GM21526 (cell line): Measurements from ENCODE around the gene DOCK11.
"Not testable (repeated sequence)": the region's sequence is repeated elsewhere in the genome, so short reads cannot be mapped to it uniquely, and the experiment has no call there.

Source experiments
- ATAC-seq: cut with Tn5 transposase; IDR thresholded peaks from one replicate; pipeline ENCODE4 v1.9.1; 2021; ENCODE audit warnings: moderate library complexity; ENCODE audit not compliant: unreplicated experiment, low FRiP score

Gene DOCK11

DNA sequence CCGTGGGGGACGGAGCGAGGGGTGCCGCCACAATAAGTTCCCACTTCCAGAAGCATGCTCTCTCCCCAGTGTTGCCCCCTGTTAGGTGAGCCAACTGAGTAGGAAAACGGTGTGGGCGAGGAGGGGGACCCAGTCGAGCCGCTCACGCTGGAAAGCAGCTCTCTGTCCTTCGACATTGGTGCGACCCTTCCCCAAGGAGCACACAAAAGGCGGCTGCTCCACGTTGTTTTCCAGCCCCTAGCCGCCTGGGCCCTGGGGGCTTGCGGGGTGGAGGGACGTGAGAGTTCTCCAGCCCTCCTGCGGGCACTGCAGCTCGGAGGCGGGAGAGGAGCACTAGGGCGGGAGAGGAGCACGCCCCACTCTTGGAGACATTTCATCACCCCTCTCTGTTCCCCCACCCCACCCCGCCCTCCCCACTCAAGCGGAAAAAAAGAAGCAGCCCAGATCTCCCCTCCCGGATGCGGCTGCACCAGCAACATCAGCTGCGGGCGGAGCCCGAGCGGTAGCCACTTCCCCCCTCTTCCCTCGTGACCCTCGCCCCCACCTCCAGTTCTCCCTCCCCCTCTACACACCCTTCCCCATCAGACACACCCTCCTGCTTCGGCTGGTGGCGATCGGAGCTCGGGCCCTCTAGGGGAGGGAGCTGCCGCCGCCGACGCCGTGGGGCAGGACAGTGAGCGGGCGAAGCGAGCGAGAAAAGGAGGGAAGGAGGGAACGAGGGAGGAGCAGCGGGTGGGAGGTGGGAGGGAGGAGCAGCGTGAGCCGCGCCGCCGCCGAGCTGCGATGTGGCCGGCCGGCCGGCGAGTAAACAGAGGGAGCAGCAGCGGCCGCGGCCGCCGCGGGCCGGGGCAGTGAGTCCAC, at the start of gene DOCK11:
TSS of gene DOCK11 (plus strand) at position 755 of the 861 bp plus-strand sequence. CDS start 157 bp downstream, outside the sequence.
- peak; percentile 48 for ATAC-seq

DNA sequence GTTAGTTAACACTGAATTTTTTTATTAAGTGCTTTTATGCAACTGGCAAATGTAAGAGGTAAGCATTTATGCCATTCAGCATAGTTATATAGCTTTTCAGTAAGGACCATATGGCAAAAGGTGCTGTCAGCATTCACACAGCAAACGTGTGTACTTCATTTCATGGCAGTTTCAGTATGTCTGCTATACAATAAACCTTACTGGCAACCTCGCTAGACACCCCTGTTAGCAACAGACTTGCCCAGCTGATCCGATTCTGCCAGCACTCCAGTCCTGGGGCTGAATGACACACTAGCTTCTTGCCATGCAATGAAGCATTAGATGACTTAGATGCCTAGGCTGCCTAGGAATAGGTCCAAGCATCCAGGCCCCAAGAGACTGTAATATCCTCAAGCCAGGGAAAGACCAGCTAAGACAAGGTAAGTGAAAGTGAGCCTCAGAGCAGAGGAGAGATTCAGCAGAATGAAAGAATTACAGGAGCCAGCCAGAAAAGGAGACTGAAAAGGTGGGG, 47.3 kb upstream of the DOCK11 start:
- no peak for ATAC-seq

DNA sequence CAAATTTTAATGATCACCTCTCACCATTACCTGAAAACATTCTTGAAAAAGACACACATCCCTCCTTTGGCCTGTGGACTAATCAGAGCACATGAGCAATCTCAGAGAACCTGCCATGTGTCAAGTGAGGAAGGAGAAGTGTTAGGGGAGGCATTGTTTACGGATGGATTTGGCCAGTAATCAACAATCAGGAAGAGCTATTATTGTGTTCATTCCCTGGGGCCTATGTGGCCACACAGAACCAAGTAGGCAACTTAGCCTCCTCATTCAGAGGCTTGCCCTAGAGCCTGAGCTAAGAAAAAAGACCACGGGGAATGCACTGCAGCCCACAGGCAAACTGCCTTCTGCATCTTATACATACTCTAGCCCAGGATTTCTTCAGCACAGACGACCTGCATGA, 40.6 kb upstream of the DOCK11 start:
- no peak for ATAC-seq

DNA sequence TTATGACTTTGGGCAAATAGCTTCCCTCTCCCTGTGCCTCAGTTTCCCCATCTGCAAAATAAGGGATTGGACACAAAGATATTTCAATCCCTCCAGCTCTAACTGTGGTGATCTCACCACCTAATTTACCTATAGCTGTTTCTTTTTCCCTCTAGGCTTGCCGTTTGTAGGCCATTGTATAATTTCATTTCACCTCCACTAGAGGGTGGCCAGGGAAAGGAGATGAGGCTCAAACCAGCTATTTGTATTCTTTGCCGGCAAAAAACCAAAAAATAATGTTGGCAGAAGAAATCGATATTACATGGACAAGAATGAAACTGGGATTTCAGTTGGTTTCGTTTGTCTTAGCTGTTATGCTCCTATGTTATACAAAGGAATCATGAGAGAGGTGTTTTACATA, 36.1 kb upstream of the DOCK11 start:
- ATAC-seq = peak; percentile 59

DNA sequence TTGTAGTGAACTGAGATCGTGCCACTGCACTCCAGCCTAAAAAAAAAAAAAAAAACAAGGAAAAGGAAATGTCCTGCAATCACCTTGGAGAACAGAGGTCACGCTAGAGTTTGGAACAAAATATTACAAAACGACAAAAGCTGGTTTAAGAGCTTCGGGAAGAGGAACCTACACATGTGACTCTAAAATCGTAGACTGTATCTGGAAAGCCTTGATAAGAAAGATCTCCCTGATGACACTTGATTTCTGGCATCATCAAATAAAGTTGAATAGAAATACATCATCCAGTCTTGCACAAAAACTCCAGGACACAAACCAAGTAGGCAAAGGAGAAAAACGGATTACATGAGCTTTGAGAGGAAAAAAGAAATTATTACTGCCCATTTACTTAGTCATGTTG, 31.1 kb upstream of the DOCK11 start:
- ATAC-seq = no peak

DNA sequence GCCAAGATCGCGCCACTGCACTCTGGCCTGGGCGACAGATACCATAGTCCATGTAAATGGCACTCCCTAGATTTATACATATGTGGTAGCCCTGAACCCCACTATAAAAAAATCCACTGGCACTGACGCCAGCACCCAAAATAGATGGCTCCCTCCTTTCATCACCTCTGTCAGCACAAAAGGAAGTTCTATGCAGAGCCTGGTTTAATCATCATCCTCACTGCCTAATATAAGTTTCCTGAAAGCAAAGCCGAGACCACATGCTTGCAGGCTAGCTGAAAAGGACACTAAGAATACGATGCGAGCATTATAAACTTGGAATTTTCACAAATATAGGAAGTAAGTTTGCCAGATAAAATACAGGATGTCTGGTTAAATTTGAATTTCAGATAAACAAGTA, 27.5 kb upstream of the DOCK11 start:
- ATAC-seq = no peak

DNA sequence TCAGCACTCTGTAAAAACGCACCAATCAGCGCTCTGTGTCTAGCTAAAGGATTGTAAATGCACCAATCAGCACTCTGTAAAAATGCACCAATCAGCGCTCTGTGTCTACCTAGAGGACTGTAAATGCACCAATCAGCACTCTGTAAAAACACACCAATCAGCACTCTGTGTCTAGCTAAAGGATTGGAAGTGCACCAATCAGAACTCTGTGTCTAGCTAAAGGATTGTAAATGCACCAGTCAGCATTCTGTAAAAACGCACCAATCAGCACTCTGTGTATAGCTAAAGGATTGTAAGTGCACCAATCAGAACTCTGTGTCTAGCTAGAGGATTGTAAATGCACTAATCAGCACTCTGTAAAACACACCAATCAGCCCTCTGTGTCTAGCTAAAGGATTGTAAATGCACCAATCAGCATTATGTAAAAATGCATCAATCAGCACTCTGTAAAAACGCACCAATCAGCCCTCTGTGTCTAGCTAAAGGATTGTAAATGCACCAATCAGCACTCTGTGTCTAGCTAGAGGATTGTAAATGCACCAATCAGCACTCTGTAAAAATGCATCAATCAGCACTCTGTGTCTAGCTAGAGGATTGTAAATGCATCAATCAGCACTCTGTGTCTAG, 24.8 kb upstream of the DOCK11 start:
- ATAC-seq = not testable (repeated sequence)

DNA sequence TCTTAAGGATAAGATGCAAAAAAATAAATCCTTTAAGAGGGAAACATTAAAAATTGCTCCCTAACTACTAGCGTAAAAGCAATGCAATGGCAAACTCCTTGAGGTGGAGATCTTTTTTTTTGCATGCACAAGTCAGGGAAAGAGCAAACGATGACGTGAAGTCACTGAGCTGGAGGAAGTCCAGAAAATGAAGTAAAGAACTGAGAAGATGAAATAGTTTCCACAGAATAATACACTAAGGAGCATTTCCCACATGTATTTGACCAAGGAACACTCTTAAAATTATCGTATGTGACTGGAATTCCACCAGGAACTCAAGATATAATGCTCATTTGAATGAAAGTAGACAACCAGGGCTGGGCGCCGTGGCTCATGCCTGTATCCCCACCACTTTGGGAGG, 21.0 kb upstream of the DOCK11 start:
- ATAC-seq = no peak

DNA sequence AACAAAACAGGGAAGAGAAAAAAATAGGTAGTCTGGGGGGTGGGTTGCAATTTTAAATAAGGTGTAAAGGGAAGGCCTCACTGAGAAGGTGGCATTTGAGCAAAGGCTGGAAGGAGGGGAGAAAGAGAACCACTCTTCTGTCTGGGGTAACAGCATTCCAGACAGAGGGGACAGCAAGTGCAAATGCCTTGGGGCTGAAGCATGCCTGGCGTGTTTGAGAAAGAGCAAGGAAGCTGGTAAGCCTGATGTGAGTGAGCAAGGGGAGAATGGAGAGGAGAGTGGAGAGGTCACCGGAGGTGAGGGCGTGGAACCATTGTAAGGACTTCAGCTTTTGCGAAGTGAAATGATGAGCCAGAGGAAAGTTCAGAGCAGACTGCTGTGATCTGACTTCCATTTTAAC, 19.7 kb upstream of the DOCK11 start:
- no peak for ATAC-seq

DNA sequence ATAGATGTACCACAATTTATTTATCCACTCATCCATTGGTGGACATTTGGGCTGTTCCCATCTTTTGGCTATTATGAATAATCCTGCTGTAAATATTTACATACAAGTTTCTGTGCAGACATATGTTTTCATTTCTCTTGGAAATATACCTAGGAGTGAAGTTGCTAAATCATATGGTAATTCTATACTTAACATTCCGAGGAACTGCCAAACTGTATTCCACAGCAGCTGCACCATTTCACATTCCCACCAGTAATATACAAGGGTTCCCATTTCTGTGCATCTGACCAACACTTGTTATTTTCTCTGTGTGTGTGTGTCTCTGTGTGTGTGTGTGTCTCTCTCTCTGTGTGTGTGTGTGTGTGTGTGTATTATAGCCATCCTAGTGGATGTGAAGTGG, 15.4 kb upstream of the DOCK11 start:
- ATAC-seq = no peak

DNA sequence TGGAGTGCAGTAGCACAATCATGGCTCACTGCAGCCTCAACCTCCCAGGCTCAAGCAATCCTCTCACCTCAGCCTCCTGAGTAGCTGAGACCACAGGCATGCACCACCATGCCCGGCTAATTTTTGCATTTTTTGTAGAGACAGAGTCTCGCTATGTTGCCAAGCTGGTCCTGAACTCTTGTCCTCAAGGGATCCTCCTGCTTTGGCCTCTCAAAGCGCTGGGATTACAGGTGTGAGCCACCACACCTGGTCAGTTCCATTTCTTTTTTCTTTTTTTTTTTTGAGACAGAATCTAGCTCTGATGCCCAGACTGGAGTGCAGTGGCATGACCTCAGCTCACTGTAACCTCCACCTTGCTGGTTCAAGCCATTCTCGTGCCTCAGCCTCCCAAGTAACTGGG, 13.2 kb upstream of the DOCK11 start:
- ATAC-seq = not testable (repeated sequence)

DNA sequence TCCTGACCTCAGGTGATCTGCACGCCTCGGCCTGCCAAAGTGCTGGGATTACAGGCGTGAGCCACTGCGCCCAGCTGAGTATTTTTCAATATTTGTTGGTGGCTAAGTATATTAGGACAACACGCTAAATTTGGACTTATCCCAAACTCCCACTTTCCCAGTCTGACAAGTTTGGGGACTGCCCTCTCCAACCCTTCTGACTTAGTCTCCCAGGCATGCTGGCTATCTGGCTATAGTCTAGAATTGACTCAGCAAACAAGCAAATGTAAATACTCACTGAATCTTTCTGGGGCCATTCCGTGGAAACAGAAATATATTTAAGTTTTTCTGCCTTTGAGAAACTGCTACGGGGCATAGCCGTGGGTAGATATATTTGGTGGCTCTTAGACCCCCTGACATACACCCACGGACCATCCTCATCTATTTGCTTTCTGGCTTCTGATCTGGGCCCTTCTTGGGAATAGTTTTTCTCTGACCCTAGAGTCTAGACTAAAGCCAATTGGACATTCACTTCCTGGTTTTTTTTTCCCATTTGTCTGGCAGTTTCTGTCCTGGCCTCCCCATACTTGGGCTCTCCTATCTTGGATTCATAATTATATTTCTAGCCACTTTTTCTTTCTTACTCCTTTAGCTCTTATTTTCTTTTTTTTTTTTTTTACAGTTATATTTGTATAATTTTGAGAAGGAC, 11.3 kb upstream of the DOCK11 start:
- no peak for ATAC-seq

DNA sequence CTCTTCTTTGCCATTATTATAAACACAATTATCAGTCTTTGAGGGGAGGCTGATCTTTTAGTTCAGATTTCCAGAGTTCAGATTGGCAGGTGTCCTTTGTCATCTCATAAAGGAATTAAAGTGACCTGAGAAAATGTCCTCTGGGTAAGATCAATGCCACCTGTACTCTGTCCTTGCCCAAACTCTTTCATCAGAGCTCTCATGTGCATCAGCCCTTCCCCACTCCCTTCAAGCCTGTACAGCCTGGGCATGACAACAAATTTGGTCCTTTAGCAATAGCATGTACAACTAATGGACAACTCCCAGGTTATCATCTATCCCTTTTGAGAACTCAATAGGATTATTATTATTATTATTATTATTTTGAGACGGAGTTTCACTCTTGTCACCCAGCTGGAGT, 8.9 kb upstream of the DOCK11 start:
- not testable (repeated sequence) for ATAC-seq

DNA sequence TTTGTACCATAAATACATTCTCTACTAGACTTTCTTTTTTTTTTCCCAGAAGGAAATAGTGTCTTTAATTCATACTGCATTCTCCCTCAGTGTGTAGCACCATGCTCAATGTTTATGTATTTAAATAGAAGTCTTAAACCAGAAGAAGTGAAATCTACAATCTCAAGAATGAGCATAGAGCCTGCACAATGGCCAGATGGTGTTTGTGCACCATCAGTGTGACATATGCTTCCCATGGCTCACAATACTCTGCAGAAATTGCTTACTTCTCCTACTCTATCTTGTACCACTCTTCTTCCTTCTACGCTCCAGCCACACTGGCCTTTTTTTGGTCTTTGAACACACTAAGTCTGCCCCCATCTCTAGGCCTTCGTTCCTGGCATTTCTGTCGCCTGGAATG, 2.6 kb upstream of the DOCK11 start:
- ATAC-seq = no peak

DNA sequence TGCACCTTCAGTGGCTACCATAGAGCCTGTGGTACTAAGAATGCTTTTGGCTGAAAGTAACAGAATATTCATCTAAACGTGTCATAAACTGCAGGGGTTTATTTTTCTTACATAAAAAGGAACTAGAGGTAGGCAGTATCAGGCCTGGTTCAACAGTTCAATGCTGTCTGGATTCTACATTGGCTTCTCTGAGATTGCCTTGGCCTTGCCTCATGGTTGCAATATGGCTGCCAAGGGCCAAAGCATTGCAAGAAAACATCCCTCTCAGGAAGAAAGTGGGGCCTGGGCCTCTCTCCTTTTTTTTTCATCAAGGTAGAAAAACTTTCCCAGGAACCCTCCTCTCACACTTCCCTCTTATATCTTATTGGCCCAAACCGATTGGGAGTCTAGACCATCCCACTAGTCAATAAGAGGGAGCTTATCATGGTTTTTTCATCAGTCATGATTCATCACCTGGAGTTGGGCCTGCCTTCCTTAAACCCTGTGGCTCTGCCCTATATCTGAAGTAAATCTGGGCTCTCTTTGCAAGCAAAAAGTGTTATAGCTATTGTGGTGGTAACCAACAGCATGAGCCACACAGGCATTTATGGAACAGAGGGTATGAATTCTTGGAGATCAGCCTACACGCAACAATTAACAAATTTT, 1.8 kb upstream of the DOCK11 start:
- ATAC-seq = no peak

DNA sequence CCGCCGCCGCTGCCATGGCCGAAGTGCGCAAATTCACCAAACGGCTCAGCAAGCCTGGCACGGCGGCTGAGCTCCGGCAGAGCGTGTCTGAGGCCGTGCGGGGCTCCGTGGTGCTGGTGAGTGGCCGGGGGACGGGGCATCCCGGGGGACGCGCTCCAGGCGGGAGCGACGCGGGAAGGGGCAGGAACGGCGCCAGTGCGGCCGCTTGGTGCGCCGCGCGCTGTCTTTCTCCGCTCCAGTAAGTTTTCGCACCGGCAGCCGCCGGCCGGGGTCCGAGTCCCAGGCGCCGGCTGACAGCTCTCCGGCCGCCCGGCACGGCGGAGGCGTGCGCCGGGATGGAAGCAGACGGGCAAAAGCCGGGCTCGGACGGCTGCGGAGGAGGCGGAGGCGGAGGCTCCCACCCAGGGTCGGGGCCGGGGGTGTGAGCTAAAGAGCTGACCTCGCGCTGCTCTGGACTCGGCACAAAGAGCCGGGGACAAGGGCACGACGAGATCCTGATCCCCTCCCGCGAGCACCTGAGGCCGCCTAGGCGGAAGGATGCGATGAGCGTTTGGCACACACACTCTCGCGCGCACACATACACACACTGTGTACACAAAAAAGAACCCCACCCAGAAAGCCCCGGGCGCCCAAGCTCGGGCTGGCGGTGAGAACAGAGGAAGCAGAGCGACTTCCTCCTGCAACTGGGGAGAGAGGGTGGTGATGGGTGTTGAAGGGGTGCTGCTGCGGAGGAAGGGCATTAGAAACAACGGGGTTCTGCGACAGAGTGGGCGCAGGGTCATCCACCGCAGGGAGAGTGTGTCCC, 545 bp downstream of the DOCK11 start:
- peak; percentile 62 for ATAC-seq

DNA sequence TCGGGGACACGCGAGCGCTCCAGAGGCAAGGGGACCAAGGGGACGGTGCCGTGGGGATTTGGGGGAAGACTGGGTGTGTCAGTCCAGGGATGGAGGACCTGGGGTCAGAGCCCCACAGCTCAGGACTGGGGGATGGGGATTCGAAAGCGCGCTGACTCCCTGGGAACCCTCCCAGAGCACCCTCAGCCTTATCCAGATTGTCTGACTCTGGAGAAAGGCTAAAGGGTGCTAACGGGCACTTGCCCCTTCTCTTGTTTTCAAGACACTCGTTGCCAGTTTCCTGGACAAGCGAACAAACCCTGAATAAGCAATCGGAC, 1.1 kb downstream of the DOCK11 start:
- ATAC-seq = peak; percentile 8

DNA sequence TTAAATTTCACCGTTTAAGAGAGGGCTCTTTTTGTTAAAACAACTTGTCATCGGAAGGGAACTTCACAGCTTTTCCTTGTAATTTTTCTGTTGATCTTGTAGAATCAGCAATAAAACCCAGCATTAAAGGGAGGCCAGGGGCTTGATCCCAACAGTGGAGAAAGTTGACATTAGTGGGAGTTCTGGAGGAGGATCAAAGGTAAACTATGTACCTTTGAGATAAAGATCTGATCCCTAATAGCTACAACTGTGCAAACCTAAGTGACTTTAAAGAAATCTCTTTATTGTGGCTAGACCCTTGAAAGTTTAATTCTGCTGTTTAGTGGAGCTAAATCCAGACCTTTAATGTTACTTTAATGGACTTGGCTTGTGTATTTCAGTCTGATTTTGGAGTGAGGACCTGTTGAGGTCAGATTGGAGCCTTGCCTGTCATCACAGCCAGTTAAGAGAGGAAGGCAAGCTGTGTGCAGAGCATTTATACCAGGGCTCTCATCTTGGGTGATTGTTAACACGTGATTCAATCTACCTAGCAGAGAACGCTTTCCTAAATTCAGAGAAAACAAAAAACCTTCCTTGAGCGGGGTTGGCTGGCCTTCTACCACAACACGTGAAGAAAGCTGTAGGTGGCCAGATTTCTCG, 1.7 kb downstream of the DOCK11 start:
- no peak for ATAC-seq

DNA sequence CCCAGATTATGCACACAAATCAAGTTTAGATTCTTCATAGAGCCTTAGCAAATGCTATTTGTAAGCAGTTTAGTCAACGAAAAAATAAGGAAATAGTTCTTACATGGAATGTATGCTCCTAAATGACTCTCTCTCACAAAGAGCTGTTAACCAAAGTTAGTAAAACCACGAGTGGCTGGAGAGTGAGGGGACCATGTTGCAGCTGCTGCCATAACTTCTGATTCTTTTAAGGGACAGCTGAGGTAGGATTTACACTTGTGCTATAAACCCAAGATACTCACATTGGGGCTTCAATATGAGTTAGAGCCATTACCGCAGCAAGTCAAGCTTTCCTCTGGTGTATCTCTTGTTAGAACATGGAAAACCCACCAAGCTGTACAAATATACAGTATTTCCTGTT, 2.7 kb downstream of the DOCK11 start:
- ATAC-seq = no peak

DNA sequence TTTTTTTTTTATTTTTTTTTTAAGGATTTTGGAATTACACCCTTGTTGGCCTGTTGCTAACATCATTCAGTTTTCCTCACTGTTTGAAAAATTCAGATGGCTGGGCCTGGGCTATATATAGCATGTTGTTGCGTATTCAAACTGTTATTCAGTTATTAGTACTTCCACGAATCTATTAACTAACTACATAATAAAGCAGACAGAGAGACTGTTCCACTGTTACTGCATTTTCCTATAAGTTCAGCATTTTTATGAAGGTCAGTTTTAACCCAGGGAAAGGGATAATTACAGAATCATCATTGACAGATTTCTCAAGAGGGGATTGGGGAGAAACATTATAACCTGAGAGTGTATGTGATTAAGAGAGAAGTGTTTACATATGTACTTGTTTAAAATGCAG, 3.1 kb downstream of the DOCK11 start:
- ATAC-seq = no peak
